ENCODE data around the gene TMEM178A.

The TMEM178A gene

GRCh38 chr2:39743269-39743776, 77.6 kb downstream of the TMEM178A start:
- DNase-seq (ENCODE audit: low spot score), result no peak

GRCh38 chr2:39755466-39755865, 89.7 kb downstream of the TMEM178A start:
- DNase-seq (ENCODE audit: low spot score), result no peak

GRCh38 chr2:39757156-39757555, 91.4 kb downstream of the TMEM178A start:
- DNase-seq (ENCODE audit: low spot score), result no peak

GRCh38 chr2:39762448-39762847, 96.7 kb downstream of the TMEM178A start:
- DNase-seq (ENCODE audit: low spot score), result no peak

Measured in germinal center (tissue), 1 donor.